ENCODE data around the gene SPON2. TPM values are rescaled to one million over a fixed set of nuclear protein-coding genes. Genes with fewer than 3 reads are reported as not detected.

The SPON2 gene
- total RNA-seq, 1 donor from 2014 or later: 13.9 TPM

DNA sequence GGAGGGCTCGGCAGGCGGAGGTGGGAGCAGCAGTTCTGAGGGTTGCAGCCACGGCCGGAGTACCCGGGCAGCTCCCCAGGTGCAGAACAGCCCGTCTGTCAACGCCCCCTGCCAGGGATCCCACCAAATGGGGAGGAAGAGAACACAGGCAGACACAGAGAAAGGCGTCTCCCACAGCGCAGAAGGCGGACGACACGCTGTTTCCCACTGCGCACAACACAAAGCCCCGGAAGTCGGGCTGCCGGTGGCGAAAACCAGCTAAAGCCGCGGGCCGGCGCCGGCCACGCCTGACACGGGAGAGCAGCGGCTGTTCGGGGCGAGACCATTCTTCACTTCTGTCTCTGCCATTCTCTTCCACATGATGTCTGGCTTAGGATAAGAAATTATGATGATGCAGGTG lies 45.0 kb upstream of the SPON2 start:
- Histone ChIP-seq H3K9me3 (replicated peaks) (no peaks in the 10 kb centered on the region), H3K36me3 (peaks cover 74% of the 10 kb centered on the region), H3K27me3 (ENCODE audit: low read depth) (no peaks in the 10 kb centered on the region), H3K4me3 (no peak overlapping the region), H3K27ac (replicated peaks) (peak overlapping the region; percentile 65), H3K4me1 (peaks cover 31% of the 10 kb centered on the region)
- intact Hi-C loops (cut with micrococcal nuclease): no loop called here
- TF ChIP-seq, protein P1, sequence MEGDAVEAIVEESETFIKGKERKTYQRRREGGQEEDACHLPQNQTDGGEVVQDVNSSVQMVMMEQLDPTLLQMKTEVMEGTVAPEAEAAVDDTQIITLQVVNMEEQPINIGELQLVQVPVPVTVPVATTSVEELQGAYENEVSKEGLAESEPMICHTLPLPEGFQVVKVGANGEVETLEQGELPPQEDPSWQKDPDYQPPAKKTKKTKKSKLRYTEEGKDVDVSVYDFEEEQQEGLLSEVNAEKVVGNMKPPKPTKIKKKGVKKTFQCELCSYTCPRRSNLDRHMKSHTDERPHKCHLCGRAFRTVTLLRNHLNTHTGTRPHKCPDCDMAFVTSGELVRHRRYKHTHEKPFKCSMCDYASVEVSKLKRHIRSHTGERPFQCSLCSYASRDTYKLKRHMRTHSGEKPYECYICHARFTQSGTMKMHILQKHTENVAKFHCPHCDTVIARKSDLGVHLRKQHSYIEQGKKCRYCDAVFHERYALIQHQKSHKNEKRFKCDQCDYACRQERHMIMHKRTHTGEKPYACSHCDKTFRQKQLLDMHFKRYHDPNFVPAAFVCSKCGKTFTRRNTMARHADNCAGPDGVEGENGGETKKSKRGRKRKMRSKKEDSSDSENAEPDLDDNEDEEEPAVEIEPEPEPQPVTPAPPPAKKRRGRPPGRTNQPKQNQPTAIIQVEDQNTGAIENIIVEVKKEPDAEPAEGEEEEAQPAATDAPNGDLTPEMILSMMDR (IDR thresholded peaks at IDR 0.05; ENCODE audit: borderline replicate concordance): no peak
- no peak for DNase-seq

DNA sequence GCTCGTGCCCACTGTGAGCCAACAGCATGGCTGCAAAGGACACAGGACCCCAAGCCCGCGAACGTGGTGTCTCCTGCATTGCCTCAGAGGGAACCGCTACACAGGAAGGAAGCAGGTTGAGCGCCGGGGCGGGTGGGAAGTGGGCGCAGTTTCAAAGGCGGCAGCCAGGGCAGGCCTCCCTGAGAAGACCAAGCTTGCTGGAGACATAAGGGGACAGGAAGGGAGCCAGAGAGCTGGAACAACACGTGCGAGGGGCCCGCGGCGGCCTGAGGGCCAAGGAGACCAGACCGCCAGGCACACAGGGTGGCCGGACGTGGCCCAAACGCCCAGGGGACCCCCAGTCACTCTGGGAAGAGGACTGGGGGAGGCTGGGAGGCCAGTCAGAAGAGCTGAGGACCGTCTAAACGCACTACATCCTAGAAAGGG lies 44.5 kb upstream of the SPON2 start:
- H3K27ac ChIP-seq (replicated peaks): peak overlapping the region; percentile 65
- H3K9me3 ChIP-seq (replicated peaks): no peaks in the 10 kb centered on the region
- intact Hi-C loops (cut with micrococcal nuclease): no loop called here
- H3K4me3 ChIP-seq: no peak overlapping the region
- H3K36me3 ChIP-seq: peaks cover 78% of the 10 kb centered on the region
- no peaks in the 10 kb centered on the region for H3K27me3 ChIP-seq (ENCODE audit: low read depth)
- H3K4me1 ChIP-seq: peaks cover 32% of the 10 kb centered on the region
- TF ChIP-seq, protein P1 (IDR thresholded peaks at IDR 0.05; ENCODE audit: borderline replicate concordance): peak; percentile 45
- no peak for DNase-seq

DNA sequence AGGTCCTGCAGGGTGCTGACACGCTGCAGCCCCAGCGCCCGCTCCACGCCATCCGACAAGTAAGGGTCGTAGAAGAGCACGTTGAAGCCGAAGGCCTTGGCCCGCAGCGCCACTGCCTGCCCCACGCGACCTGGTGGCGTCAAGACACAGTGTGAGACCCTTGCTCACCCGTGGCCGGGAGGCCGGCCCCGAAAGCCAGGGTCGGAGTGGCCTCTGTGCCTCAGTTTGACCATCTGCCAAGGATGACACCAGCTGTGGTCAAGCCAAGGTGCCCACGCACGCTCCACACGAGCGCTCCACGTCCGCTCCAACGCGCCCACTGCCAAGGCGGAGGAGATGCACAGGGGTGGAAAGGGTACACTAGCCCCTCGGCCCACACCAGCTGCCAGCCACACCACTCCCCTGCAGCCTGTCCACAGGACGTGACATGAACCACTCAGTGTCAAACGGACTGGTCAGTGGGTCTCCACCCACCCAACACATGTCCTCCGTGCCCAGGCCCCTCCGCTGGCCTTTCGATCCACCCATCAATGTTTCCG lies 43.8 kb upstream of the SPON2 start:
- Histone ChIP-seq H3K4me1 (peaks cover 38% of the 10 kb centered on the region), H3K36me3 (peaks cover 80% of the 10 kb centered on the region)

DNA sequence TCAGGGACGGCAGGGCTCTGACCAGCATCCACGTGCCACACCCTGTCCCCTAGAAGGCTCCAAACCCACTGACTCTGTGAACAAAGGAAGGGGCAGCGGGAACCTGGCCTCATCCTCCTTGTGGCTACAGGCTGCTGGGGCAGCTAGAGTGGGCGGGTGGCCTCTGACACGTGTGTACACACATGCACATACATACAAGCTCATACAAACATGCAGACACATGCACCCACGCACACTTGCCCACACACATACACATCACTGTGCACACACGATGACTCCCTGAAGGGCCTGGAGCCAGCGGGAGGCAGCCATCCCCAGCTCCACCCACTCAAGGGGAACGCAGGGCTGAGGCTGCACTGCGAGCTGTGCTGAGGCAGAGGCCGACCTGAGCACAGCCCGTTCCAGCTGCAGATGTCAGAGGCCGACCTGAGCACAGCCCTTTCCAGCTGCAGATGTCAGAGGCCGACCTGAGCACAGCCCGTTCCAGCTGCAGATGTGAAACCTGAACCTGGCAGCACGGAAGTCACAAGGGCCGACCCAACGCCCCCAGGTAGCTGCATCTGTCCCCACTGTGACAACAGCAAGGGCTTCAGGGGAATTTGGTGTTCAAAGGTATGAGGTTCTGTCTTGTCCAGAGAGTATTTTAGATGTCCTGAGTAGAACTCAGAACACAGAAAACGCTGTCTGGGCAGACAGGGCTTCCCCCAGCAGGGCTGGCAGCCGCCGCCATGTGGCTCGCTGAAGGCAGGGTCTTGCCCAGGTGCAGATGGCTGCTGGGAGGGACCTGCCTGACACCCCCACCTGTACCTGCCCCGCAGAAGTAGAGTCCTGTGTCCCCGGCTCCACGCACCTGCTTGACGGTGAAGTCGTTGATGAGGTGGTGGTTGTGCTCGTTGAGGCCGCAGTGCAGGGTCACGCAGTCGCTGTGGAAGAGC lies 43.0 kb upstream of the SPON2 start:
- Histone ChIP-seq H3K9me3 (replicated peaks) (no peaks in the 10 kb centered on the region), H3K27me3 (ENCODE audit: low read depth) (no peaks in the 10 kb centered on the region), H3K27ac (replicated peaks) (no peak overlapping the region), H3K4me3 (no peak overlapping the region), H3K36me3 (peaks cover 80% of the 10 kb centered on the region), H3K4me1 (peaks cover 45% of the 10 kb centered on the region)
- DNase-seq: no peak
- intact Hi-C loops (cut with micrococcal nuclease): no loop called here
- TF ChIP-seq, protein P1 (IDR thresholded peaks at IDR 0.05; ENCODE audit: borderline replicate concordance): no peak

More for the DNA sequence above, 43.8 kb upstream of the SPON2 start:
- intact Hi-C loops (cut with micrococcal nuclease): no loop called here
- H3K27me3 ChIP-seq (ENCODE audit: low read depth): no peaks in the 10 kb centered on the region
- TF ChIP-seq, protein P1 (IDR thresholded peaks at IDR 0.05; ENCODE audit: borderline replicate concordance): no peak
- H3K9me3 ChIP-seq (replicated peaks): no peaks in the 10 kb centered on the region
- DNase-seq: no peak
- no peak overlapping the region for H3K4me3 ChIP-seq
- peak overlapping the region; percentile 65 for H3K27ac ChIP-seq (replicated peaks)

DNA sequence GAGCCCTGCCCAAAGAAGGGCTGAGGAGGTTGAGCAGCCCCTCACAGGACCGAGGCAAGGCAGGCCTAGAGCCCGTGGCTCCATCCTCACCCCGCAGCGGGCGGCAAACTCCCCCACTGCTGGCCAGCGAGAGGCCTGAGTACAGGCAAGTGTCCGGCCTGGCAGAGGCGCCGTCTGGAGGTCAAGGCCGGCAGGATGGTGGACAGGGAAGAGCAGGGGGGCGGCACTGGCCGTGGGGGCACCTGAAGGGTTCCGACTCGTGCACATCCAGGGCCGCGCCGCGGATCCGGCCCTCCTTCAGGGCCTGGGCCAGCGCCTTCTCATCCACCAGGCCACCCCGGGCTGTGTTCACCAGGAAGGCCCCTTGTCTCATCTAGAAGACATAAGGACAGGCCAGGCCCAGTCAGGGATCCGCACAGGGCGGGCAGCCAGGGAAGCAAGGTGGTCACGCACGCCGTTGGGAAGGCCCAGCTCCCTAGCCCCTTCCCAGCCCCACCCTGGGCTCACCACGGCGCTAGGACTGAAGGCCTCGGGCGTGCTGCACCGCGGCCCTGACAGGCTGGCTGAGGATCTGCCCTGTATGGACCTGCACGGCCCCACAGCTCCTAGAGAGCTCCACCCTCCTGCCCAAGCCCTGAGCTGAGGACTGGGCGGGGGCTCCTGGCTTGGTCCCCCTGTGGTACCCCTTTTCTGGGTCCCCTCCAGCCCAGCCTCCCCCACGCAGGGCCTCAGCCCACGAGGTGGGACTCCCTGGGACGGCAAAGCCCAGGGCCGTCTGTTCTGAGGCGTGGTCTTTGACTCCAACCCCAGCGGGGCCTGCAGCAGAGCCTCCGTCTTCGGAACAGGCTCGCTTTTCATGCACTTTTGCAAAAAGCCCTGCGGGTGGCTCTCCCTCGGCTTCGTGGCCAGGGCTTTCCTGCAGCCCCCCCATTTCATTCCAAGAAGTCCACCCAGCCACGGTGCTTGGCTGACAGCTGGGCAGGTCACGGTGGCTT lies 42.0 kb upstream of the SPON2 start:
- Histone ChIP-seq H3K36me3 (peaks cover 77% of the 10 kb centered on the region), H3K27ac (replicated peaks) (no peak overlapping the region), H3K27me3 (ENCODE audit: low read depth) (no peaks in the 10 kb centered on the region), H3K4me1 (peaks cover 55% of the 10 kb centered on the region), H3K4me3 (no peak overlapping the region), H3K9me3 (replicated peaks) (no peaks in the 10 kb centered on the region)
- intact Hi-C loops (cut with micrococcal nuclease): no loop called here
- DNase-seq: no peak
- TF ChIP-seq, protein P1 (IDR thresholded peaks at IDR 0.05; ENCODE audit: borderline replicate concordance): no peak
